GM12892 (cell line): ENCODE results near the gene ZNRF3.
"Not testable (repeated sequence)": the region's sequence is repeated elsewhere in the genome, so short reads cannot be mapped to it uniquely, and the experiment has no call there.

Experiments
- DNase-seq: peaks from one replicate; pipeline ENCODE4 v3.0.0; 2011; ENCODE audit not compliant: insufficient read length
- FAIRE-seq: peaks from 2 replicates; lab custom pipeline; 2011; peaks lifted over from hg19 to GRCh38; lab: Jason Lieb, UNC
- POLR2A ChIP-seq: IDR thresholded peaks from 2 replicates; pipeline ENCODE4 v1.6.1; 2011; ENCODE audit warnings: low read depth, low read length, control low read depth
- POLR2AphosphoS5 ChIP-seq: IDR thresholded peaks from 2 replicates; pipeline ENCODE4 v1.6.1; 2011; ENCODE audit warnings: low read depth, low read length, control low read depth
- TAF1 ChIP-seq: IDR thresholded peaks from 2 replicates; pipeline ENCODE4 v1.6.1; 2011; ENCODE audit warnings: low read depth, mild to moderate bottlenecking, control low read depth, low read length, borderline replicate concordance

ZNRF3 gene

DNA sequence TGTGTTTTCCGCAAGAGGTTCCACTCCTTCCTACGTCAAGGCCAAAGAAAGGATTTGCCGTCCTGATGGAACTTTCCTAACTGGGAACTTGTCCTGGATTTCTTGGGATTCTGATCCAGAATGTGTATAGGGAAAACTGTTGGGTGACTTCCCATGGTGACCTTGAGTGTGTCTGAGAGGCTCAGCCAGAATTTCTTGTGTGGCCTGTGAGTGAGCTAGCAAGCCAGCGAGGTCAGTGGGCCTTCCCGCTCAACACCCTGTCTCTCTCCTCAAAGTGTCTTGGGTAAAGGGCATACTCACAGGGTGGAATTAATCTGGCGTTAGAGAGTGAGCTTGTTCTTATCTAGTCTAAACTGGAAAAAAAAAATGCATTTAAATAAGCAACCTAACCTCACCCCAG lies 20.4 kb downstream of the ZNRF3 start:
- DNase-seq: no peak
- no peak for FAIRE-seq
- TF ChIP-seq TAF1 (no peak), POLR2A (no peak), POLR2AphosphoS5 (no peak)

DNA sequence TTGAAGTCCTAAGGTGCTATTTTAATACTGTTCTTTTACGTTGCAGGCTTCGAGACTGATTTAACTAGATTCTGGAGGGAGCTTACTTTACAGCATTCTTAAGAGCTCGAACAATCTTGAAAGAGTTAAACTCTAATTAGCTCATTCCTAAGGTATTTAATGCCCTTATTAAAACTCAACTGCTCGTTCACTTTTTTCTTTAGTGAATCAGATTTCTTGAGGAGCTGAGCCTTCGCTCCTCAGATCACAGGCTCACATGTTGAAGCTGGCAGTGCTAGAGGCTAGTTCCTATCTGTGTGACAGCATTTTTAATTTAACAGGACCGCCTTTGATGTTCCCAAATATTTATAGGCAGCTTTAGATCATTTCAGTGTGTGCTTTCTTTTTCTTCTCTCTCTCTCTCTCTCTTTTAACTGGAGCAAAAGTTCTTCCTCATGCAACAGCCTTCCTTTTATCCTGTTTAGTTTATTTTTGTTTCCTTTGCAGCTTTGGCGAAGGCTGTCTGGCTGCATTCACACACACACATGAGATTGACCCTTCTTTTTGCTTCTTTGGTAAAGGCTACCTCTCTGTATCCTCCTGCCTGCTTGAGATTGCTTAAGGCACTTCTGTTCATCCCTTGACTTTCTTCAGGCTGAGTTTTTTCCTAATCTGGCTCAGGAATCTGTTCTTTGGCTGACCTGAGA lies 21.0 kb downstream of the ZNRF3 start:
- no peak for TF ChIP-seq POLR2AphosphoS5
- no peak for TF ChIP-seq POLR2A
- TF ChIP-seq TAF1: no peak
- no peak for DNase-seq
- no peak for FAIRE-seq

DNA sequence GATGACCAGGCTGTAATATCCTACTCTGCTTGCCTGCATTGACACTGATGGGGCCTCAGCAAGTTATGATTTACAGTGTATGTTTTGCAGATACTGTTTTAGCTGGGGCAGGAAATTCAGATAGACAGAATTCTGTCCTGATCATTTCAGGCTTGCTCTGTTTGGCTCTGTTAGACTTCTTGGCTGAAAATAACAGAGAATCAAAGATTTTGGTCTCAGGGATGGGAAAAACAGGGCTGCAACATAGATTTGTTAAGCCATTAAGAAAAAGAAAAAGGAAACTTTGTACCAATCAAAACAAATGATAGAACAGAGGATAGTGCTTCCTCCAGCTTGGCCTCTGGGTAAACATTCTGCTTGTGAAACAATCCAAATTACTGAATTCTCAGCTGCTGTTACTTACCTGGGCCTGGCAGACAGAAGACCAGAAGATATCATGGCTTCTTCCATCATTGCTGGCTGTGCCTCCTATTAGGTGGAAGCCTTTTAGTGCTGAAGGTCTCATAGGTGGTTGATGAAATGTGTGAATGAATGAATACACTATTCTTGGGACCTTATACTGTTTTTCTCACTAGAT lies 22.0 kb downstream of the ZNRF3 start:
- FAIRE-seq (no peak), DNase-seq (no peak)
- TF ChIP-seq POLR2AphosphoS5 (no peak), TAF1 (no peak), POLR2A (no peak)

- TF ChIP-seq POLR2A (no peak), POLR2AphosphoS5 (no peak), TAF1 (no peak)
- DNase-seq (no peak), FAIRE-seq (no peak)
These were observed 22.9 kb downstream of the ZNRF3 start for GRCh38 chr22:28906312-28906711.

DNA sequence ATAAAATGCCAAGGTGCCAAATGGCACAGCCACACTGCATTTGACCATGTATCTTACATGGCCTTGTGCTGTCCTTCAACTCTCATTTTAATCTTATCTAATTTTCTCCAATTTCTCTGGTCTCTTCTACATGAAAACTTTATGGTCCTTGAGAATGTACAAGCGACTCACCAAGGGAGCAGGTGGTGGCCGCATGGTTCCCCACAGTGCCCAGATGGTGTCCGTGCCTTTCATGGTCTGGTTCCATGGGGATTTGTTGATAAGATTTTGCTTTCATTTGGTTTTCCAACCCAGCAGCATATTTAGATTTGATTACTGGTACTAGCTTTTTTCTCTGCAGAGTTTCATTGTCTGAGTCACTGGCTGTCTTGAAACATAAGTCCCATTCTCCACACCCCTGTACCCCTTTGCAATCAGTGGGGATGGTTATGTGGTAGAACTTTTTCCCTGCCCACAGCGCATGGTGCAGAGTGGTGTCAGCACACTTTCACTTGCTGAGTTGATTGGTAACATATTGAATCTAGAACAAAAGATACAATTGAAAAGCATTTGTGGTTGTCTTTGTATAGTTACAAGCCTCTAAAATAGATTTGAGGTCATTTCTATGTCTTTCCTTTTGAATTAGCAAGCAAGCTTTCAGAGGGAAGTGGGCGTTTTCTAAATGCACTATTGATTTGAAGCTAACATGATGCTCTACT lies 24.1 kb downstream of the ZNRF3 start:
- peak; percentile 24 for FAIRE-seq
- peak; percentile 37 for DNase-seq
- TF ChIP-seq TAF1 (no peak), POLR2AphosphoS5 (no peak), POLR2A (no peak)

GRCh38 chr22:28908810-28909209 lies 25.4 kb downstream of the ZNRF3 start:
- DNase-seq, FAIRE-seq: not testable (repeated sequence)

DNA sequence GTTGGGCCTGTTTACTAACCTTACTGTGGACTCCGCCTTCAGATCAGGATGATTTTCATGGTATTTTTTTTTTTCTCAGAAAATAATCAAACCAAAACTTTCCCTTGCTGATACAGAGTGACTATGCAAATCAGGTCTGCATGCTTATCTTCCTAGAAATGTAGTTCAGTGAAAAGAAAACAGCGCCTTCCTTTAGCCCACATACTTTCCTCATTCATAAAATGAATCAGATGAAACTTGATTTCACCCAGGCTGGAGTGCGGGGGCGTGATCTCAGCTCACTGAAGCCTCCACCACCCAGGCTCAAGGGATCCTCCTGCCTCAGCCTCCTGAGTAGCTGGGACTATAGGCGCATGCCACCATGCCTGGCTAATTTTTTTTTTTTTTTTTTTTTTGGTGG lies 26.0 kb downstream of the ZNRF3 start:
- TF ChIP-seq POLR2A (no peak), POLR2AphosphoS5 (no peak), TAF1 (no peak)

DNA sequence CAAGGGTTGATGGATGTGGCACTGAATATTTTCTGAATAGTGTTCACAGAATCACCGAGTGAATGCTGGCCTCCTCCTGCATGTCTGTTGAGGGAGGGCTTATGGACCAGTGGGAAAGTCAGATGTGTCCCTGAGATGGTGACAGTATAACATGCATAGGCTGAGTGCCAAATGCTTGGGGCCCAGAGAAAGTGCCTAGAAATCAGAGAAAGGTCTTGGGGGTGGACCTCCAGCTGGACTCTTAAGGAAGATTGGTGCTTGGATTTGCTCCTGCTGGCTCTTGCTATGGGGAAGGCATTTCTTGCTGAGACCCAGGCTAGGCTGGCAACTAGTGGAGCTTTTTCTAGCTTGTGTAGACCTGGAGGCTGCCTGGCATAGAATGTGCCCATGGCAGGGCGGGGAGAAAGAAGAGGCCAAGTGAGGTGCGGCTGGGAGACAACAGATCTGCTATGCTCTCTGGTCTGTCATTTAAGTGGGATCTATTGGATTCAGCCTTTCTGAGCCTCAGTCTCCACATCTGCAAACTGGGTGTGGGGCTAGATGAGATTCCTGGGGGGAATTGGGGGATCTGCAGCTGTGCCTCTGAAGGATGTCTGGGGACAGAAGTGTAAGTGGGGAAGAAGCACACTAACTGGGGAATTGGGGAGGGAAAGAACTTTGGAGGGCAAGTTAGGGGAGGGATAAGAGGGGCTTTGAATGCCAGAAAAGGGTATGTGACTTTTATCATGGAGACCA lies 27.4 kb downstream of the ZNRF3 start:
- no peak for DNase-seq
- no peak for FAIRE-seq
- no peak for TF ChIP-seq POLR2A
- TF ChIP-seq TAF1: no peak
- no peak for TF ChIP-seq POLR2AphosphoS5

More for the DNA sequence above, 26.0 kb downstream of the ZNRF3 start:
- no peak for FAIRE-seq
- no peak for DNase-seq

- TF ChIP-seq POLR2AphosphoS5 (no peak), POLR2A (no peak), TAF1 (no peak)
- DNase-seq (no peak), FAIRE-seq (no peak)
These were observed 27.9 kb downstream of the ZNRF3 start for GRCh38 chr22:28911304-28911690.

- no peak for DNase-seq
- TF ChIP-seq POLR2A (no peak), POLR2AphosphoS5 (no peak), TAF1 (no peak)
- no peak for FAIRE-seq
These were observed 28.7 kb downstream of the ZNRF3 start for GRCh38 chr22:28911777-28912669.

GRCh38 chr22:28914201-28914600 lies 30.8 kb downstream of the ZNRF3 start:
- DNase-seq (no peak), FAIRE-seq (no peak)
- no peak for TF ChIP-seq POLR2AphosphoS5
- no peak for TF ChIP-seq POLR2A
- TF ChIP-seq TAF1: no peak
